GM21723 (cell line): ENCODE data around the gene ISLR.
A peak's percentile ranks its signal among the peaks of the same experiment; 100 is the strongest.

Source experiments
- ATAC-seq: cut with Tn5 transposase; IDR thresholded peaks from one replicate; pipeline ENCODE4 v1.9.1; 2021; ENCODE audit warnings: mild to moderate bottlenecking, moderate library complexity; ENCODE audit not compliant: unreplicated experiment

ISLR gene, protein sequence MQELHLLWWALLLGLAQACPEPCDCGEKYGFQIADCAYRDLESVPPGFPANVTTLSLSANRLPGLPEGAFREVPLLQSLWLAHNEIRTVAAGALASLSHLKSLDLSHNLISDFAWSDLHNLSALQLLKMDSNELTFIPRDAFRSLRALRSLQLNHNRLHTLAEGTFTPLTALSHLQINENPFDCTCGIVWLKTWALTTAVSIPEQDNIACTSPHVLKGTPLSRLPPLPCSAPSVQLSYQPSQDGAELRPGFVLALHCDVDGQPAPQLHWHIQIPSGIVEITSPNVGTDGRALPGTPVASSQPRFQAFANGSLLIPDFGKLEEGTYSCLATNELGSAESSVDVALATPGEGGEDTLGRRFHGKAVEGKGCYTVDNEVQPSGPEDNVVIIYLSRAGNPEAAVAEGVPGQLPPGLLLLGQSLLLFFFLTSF

DNA sequence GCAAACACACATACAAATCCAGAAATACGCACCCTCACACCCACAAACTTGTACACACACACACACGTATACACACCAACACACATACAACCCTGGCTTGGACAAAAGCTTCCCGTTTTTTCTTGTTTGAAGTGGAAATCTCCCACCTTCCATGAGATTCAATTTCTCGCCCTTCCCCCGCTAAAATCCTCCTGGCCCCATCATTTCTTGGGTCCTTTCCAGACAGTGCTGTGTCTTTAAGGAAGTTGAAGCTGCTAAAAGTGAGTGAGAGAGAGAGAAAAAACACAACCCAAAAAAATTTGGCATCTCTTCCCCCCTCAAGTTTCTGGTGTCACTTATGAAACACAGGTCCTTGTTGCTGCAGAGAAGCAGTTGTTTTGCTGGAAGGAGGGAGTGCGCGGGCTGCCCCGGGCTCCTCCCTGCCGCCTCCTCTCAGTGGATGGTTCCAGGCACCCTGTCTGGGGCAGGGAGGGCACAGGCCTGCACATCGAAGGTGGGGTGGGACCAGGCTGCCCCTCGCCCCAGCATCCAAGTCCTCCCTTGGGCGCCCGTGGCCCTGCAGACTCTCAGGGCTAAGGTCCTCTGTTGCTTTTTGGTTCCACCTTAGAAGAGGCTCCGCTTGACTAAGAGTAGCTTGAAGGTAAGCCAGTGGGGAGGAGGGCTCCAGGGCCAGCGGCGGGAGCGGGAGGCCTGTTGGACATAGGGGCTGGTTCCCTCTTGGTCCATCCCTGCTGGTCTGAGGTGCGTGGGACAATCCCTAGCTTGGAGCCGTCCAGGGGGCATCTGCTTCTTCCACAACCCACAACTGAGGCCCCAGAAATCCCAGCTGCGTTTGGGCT lies at the start of gene ISLR:
ISLR (plus strand) TSS at position 331 of the 839 bp plus-strand sequence. CDS start 1,149 bp downstream, outside the sequence.
- ATAC-seq: no peak

DNA sequence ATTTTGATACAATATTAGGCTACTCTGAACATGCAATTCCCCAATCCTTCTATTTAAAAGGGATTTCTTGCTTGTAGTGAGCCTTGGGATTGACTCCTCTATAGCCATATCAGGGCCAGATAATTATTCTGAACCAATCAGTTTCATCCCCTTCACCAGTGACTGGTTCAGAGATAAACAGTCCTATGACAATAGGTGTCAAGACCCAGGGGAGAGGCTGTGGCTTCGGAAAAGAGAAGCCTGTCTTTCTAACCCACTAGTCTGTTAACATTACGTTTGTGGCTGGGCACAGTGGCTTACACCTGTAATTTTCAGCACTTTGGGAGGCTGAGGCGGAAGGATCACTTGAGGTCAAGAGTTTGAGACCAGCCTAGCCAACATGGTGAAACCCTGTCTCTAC lies 49.3 kb upstream of the ISLR start:
- no peak for ATAC-seq

DNA sequence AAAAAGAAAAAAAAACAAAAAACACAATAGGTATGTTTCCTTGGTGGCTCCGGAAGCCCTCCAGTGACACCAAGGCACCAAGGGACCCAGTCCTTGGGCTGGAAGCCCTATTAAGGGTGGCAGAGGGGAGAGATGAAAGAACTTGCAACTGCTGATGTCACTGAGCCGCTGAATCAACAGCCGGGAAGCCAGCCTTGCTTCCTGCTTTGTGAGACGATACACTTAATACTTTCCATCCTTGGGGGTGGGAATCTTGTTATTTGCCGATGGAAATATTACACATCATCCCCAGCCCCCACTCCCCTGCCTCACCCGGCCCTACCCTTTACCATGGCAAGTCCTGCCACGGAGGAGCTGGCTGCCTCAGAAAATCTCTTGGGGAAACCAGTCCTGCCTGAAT lies 48.8 kb upstream of the ISLR start:
- ATAC-seq: no peak

DNA sequence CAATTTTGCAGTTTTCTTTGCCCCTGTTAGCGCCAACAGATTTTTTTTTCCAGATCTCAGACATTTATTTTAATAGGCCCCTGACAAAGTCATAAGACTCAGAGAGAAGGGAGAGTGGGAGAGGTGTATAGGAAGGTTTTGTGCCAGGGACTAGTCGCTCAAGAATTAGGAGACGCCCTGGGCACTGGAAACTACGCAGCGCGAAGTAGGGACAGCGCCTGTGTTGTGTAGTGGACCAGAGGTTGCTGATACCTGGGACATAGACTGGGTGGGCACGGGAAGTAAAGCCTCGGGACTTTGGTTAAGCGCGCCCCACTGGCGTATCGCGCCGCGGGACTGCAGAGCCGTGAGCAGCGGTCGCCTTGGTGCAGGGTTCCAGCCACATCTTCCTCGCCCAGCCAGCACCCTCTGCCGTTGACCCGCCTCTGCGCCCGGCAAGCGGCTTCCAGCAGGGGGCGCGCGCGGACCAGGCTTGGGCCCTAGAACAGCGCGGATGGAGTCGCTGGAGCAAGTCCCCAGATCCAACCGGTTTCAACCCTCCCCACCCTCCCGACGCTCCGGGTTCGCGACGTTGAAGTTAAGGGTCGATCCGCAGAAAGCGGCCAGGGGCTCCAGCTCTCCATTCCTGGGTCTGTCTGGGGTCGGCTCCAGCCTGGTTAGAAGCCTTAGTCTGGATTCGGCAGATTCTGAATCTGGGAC lies 46.1 kb upstream of the ISLR start:
- peak; percentile 57 for ATAC-seq

DNA sequence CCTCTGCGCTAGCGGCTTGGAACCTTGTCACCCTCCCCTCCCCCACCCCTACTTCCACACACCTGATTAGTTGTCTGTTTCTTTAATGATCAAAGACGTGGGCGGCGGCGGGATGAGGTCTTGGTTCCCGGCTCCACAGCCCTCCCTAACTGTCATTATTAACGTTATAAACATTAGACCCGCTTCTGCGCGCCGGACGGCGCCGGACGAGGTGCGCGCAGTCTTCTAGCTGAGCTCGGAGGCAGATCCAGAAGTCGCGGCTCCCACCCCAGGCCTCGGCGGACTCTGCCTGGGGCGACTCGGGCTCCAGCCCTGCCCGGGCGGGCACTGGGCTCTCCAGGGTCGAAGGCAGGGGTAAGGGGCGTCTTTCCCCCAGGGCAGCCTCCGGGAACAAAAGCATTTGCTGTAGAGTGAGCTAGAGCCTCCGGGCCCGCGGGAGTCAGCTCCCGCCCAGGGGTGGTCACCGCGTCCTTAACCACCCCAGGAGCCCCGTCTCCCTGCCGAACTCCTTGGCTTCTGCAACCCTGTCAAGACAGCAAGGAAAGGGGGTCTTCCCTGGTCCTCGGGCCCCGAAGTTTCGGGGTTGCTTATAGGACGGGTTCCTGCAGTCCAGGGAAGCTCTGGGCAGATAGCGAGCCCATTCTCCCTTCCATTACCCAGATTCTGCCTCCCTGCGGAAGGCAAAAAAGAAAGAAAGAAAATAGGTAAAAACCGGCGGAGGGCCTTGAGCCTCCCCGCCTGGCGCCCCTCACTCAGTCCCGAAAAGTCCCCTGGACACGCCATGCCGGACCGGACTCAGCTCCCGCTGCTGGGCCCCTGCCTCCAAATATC lies 45.3 kb upstream of the ISLR start:
- ATAC-seq: no peak

DNA sequence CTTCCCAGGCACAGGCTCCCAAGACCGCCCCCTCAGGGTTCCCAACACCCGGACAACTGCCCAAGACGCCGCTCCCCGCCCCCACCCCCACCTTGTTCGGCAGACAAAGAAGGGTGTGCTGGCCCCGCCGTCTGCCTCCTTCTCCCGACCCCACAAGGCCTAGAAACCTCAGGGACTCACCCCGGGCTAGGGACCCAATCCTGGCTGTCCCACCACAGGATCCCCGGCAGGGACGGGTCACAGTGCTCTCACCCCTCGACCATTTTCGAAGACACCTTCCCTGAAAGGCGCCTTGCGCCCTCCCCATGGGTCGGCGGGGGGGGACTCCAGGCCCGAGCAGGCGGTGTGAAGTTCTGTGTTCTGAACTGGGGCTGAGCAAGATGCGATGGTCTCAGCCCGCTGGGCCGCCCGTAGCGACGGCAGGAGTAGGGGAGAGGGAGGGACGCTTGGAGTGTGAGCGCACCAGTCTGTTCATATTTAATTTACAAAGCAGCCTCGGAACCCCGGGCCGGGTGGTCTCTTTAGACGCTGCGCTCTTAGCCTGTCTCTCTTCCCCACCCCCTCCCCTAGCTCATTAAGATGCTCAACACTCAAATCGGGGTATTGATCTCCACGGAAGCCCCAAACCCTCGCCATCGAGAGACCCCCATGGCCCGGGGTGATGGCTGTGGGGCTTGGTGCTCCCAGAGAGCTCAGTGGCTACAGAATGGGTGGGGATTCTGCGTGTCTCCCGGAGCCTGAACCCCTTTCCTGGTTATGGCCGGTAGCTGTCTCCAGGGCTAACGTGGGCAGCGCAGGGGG lies 44.5 kb upstream of the ISLR start:
- no peak for ATAC-seq

DNA sequence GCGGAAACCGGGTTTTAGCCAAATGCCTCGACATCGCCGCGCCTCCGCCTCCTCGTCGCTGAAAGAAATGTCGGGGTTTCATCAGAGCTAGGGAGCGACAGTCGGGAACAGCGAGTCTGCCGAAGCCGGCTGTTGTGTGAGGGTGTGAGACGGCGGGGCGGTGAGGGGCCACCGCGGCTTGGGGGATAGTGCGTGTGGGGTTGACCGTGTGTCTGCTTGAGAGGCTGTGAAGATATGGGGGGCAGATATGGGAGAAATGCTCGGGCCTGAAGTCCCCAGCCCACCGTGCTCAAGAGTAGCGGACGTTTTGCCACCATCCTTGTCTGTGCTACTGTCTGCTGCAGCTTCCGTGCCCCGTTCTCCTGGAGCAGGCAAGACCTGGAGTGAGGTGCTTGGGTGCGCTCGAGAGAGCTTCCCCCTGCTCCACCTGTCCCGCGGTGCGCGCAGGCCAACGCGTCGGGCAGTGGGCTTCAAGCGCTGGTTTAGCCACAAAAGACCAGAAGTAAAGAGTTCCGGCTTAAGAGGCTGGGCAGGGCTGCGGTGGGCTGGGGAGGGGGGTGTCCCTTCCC lies 43.8 kb upstream of the ISLR start:
- ATAC-seq: no peak

DNA sequence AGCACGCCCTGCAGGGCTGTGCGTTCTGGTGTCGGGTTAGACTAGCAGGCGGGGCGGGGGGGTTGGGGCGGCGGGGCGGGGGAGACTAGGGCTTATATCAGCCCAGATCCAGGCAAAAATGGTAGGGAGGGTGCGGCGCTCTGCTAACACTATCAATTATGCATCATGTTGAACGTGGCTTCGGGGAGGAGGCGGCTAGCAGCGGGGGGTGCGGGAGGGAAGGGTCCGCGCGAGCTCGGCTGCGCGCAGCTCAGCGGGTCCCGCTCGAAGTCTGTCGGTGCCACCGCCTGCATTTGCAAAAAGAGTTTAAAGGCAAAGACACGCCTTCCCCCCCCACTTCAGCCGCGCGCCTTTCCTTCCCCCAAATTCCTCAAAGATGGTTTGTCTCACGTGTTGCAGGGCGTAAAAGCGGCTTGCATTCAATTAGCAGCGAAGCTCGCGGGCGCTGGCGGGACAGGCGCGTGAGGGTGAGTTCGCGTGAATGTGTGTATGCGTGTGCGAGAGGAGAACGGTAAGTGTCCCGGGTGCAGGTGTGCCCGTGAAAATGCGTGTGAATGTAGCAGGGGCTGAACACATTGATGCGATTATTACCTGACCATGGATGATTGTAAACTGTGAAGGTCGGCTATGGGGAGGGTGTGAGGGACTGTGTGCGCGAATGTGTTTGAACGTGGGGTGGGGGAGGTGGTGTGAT lies 43.2 kb upstream of the ISLR start, which contains the start of gene ISLR2:
ISLR2 (plus strand) TSS at position 432 of the 694 bp plus-strand sequence. CDS start 2,169 bp downstream, outside the sequence.
- ATAC-seq: no peak

DNA sequence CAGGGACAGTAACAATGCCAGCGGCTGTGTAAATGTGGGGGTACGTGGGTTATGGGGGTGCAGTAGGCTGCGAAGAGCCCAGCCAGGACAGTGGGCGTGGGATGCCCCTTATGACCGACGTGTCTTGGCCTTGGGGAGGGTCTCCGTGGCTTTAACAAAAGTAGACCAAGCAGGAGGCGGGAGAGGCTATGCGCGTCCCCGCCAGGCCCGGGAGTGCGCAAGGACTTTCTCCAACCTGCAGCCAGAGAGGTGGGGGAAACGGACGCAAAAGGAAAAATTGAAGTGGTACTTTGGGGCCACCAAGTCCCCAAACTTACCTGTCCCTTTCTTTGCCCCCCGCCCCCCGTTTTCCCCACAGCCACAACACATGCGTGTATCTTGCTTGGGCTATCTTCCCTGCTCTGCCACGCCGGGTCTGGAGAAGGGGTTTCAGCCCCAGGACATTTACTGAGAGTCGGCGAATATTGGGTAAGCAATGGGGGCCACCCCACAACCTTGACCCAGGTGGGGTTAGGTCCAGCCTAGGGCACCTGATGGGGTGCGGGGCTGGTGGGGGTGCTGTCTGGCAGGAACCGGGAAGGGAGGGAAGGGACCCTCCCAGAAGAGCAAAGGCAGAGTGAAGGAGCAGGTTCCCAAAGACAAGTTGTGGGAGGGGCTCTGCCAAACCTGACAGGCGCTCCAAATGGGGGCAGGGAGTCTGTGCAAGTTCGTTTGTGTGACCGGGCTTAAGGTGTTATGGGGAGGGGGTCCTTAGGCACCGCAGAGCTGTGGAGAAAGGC lies 42.5 kb upstream of the ISLR start:
- no peak for ATAC-seq

DNA sequence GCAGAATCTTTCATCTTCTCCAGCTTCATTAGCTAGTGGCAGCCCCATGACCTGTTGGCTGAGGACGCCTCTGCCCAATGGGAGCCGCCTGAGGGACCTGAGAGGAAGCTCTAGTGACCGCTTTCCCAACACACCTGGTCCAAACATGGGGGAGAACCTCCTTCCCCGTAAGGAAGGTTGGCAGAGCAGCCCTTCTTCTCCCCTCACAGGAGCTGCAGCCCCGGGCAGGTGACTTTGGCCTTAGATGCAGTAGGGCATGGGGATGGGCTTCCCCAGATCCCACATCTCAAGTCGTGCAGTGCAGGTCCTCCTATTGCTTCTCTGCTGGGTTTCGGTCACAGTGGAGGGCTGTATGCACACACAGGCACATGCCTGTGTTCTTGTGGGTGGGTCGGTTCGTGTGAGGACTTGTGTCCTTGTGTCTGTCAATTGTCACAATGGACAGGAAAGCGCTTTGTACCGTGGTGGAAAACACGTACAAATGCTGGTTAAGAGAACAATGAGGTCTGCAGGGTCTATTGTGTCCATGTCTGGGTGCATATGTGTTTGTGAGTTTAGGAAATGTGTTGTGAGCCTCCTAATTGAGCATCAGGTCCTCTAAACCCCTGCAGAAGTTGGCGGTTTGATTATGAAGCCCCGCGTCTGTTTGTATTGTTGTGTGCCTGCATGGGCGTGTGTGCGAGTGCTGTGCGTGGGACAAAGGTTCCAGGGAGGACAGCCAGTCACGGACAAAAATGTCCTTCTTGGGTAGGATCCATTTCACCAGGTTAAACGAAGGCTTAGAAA lies 41.7 kb upstream of the ISLR start:
- no peak for ATAC-seq

DNA sequence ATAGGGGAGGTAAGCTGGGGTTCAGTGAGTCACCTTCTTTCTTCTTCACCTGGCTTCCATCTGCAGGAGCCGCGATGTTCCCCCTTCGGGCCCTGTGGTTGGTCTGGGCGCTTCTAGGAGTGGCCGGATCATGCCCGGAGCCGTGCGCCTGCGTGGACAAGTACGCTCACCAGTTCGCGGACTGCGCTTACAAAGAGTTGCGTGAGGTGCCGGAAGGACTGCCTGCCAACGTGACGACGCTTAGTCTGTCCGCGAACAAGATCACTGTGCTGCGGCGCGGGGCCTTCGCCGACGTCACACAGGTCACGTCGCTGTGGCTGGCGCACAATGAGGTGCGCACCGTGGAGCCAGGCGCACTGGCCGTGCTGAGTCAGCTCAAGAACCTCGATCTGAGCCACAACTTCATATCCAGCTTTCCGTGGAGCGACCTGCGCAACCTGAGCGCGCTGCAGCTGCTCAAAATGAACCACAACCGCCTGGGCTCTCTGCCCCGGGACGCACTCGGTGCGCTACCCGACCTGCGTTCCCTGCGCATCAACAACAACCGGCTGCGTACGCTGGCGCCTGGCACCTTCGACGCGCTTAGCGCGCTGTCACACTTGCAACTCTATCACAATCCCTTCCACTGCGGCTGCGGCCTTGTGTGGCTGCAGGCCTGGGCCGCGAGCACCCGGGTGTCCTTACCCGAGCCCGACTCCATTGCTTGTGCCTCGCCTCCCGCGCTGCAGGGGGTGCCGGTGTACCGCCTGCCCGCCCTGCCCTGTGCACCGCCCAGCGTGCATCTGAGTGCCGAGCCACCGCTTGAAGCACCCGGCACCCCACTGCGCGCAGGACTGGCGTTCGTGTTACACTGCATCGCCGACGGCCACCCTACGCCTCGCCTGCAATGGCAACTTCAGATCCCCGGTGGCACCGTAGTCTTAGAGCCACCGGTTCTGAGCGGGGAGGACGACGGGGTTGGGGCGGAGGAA lies 40.5 kb upstream of the ISLR start:
- no peak for ATAC-seq

DNA sequence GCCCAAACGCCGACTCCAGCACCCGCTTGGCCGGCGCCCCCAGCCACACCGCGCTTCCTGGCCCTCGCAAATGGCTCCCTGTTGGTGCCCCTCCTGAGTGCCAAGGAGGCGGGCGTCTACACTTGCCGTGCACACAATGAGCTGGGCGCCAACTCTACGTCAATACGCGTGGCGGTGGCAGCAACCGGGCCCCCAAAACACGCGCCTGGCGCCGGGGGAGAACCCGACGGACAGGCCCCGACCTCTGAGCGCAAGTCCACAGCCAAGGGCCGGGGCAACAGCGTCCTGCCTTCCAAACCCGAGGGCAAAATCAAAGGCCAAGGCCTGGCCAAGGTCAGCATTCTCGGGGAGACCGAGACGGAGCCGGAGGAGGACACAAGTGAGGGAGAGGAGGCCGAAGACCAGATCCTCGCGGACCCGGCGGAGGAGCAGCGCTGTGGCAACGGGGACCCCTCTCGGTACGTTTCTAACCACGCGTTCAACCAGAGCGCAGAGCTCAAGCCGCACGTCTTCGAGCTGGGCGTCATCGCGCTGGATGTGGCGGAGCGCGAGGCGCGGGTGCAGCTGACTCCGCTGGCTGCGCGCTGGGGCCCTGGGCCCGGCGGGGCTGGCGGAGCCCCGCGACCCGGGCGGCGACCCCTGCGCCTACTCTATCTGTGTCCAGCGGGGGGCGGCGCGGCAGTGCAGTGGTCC lies 39.7 kb upstream of the ISLR start:
- ATAC-seq: no peak

DNA sequence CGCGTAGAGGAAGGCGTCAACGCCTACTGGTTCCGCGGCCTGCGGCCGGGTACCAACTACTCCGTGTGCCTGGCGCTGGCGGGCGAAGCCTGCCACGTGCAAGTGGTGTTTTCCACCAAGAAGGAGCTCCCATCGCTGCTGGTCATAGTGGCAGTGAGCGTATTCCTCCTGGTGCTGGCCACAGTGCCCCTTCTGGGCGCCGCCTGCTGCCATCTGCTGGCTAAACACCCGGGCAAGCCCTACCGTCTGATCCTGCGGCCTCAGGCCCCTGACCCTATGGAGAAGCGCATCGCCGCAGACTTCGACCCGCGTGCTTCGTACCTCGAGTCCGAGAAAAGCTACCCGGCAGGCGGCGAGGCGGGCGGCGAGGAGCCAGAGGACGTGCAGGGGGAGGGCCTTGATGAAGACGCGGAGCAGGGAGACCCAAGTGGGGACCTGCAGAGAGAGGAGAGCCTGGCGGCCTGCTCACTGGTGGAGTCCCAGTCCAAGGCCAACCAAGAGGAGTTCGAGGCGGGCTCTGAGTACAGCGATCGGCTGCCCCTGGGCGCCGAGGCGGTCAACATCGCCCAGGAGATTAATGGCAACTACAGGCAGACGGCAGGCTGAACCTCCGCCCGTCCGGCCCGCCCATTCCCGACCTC lies 39.0 kb upstream of the ISLR start:
- no peak for ATAC-seq

DNA sequence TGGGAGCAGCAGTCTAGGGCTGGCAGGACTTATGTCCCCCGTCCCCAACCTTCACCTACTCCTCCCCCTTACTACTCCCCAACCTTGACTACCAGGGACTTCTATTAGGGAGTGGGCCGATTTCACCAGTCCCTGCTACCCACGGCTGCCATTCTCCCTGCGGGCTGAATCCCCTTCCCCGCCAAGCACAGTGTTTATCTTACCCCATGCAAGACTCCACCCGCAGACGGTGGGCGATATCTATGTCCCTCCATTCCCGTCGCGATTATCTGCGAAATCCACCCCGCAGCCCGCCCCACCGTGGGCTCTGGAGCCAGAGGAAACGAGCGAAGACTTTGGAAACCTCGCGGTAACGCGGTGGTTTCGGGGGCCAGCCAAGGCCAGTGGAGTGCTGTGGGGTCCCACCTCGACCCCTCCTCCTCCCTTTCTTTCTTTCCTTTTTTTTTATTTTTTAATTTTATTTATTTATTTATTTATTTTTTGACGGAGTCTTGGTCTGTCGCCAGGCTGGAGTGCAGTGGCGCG lies 38.4 kb upstream of the ISLR start:
- ATAC-seq: no peak

DNA sequence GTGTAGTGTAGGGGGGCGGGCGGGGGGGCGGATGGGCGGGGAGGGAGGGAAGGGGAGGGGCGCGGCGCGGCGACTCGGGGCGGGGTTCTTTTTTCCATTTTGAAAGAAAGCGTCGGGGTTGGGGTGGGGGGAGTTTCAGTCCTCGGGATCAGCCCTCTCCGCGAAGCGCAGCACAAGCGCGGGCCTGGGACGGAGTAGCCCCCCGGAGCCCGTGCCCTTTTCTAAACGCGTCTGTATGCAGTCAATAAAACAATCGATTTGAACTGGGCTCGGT lies 37.0 kb upstream of the ISLR start:
- ATAC-seq: no peak
